HEK293 (cell line): Measurements from ENCODE around the gene GLIS1.
A peak's percentile ranks its signal among the peaks of the same experiment; 100 is the strongest.

Source experiments
- CTCF ChIA-PET: fragments of 350-600 bp; formaldehyde crosslinking; extraction: SDS; loops from one replicate; lab custom pipeline; 2021; ENCODE audit warnings: antibody characterized with exemption; lab: Yijun Ruan, JAX
- POLR2A ChIA-PET: fragments of 300-600 bp; formaldehyde crosslinking; extraction: SDS; loops from one replicate; lab custom pipeline; 2020; ENCODE audit warnings: antibody characterized with exemption, inconsistent platforms; lab: Yijun Ruan, JAX
- H3K27ac ChIP-seq: fragments of 200-500 bp; sonication (Bioruptor generic); 2 replicates; pipeline ENCODE4 v1.5.1; 2014; ENCODE audit warnings: low read depth, low read length, control low read depth, inconsistent platforms; ENCODE audit errors: extremely low read depth
- H3K36me3 ChIP-seq, 2 experiments: fragments of 200-500 bp in 1 of 2; sonication (Bioruptor generic) in 1 of 2; 1 replicate in 1 of 2; 2 replicates in 1 of 2; pipeline ENCODE4 v1.5.1; 2014 to 2017; ENCODE audit warnings: inconsistent platforms in 2 of 2, low read length in 2 of 2; ENCODE audit not compliant: control insufficient read depth in 2 of 2, insufficient read depth in 1 of 2
- H3K4me1 ChIP-seq: fragments of 200-500 bp; sonication (Bioruptor generic); 2 replicates; pipeline ENCODE4 v1.5.1; 2014; ENCODE audit warnings: mild to moderate bottlenecking, low read length, inconsistent platforms; ENCODE audit not compliant: control insufficient read depth, insufficient read depth
- H3K4me3 ChIP-seq: 2 replicates; pipeline ENCODE4 v1.5.1; 2011; ENCODE audit warnings: low read depth, mild to moderate bottlenecking, control low read depth, low read length, moderate library complexity
- H3K9me3 ChIP-seq: fragments of 200-500 bp; sonication (Bioruptor generic); 2 replicates; pipeline ENCODE4 v1.5.1; 2014; ENCODE audit warnings: low read depth, low read length, inconsistent platforms; ENCODE audit not compliant: control insufficient read depth, insufficient read depth
- FEZF1 ChIP-seq: fragments of 450-650 bp; formaldehyde crosslinking; IDR thresholded peaks from 2 replicates; pipeline ENCODE4 v1.5.1; 2016; ENCODE audit warnings: missing biosample characterization, missing genetic modification characterization
- GLI4 ChIP-seq: fragments of 450-650 bp; formaldehyde crosslinking; IDR thresholded peaks from 2 replicates; pipeline ENCODE4 v1.5.1; 2016; ENCODE audit warnings: missing biosample characterization, missing genetic modification characterization
- GLIS1 ChIP-seq: fragments of 450-650 bp; formaldehyde crosslinking; IDR thresholded peaks from 2 replicates; pipeline ENCODE4 v1.5.1; 2016; ENCODE audit warnings: missing biosample characterization, missing genetic modification characterization
- KLF10 ChIP-seq: fragments of 450-650 bp; IDR thresholded peaks from 2 replicates; pipeline ENCODE4 v1.5.1; 2018; ENCODE audit warnings: missing biosample characterization, mild to moderate bottlenecking, missing genetic modification characterization
- SP7 ChIP-seq: fragments of 450-650 bp; formaldehyde crosslinking; IDR thresholded peaks from 2 replicates; pipeline ENCODE4 v1.5.1; 2016; ENCODE audit warnings: missing biosample characterization, missing genetic modification characterization
- WT1 ChIP-seq: fragments of 450-650 bp; formaldehyde crosslinking; IDR thresholded peaks from 2 replicates; pipeline ENCODE4 v1.5.1; 2016; ENCODE audit warnings: missing biosample characterization, missing genetic modification characterization
- ZBTB7A ChIP-seq: fragments of 450-650 bp; formaldehyde crosslinking; IDR thresholded peaks from 2 replicates; pipeline ENCODE4 v1.5.1; 2016; ENCODE audit warnings: low read depth, missing biosample characterization, missing genetic modification characterization
- ZFHX2 ChIP-seq: fragments of 450-650 bp; formaldehyde crosslinking; conservative IDR thresholded peaks from 2 replicates; pipeline ENCODE4 v1.5.1; 2016; ENCODE audit warnings: missing biosample characterization, missing genetic modification characterization
- ZFP3 ChIP-seq: fragments of 450-650 bp; formaldehyde crosslinking; IDR thresholded peaks from 2 replicates; pipeline ENCODE4 v1.5.1; 2016; ENCODE audit warnings: low read depth, missing biosample characterization, missing genetic modification characterization
- ZNF174 ChIP-seq: fragments of 450-650 bp; formaldehyde crosslinking; IDR thresholded peaks from 2 replicates; pipeline ENCODE4 v1.5.0; 2017; ENCODE audit warnings: missing biosample characterization, mild to moderate bottlenecking, missing genetic modification characterization
- ZNF350 ChIP-seq: fragments of 450-650 bp; formaldehyde crosslinking; IDR thresholded peaks from 2 replicates; pipeline ENCODE4 v1.5.0; 2017; ENCODE audit warnings: missing biosample characterization, mild to moderate bottlenecking, missing genetic modification characterization
- ZNF426 ChIP-seq: fragments of 450-650 bp; formaldehyde crosslinking; IDR thresholded peaks from 2 replicates; pipeline ENCODE4 v1.5.1; 2017; ENCODE audit warnings: missing biosample characterization, missing genetic modification characterization, mild to moderate bottlenecking, inconsistent platforms, moderate library complexity
- ZNF530 ChIP-seq: fragments of 450-650 bp; formaldehyde crosslinking; IDR thresholded peaks from 2 replicates; pipeline ENCODE4 v1.5.1; 2016; ENCODE audit warnings: low read depth, missing biosample characterization, missing genetic modification characterization
- ZNF561 ChIP-seq: fragments of 450-650 bp; IDR thresholded peaks from 2 replicates; pipeline ENCODE4 v1.5.1; 2018; ENCODE audit warnings: missing biosample characterization, missing genetic modification characterization, borderline replicate concordance
- ZNF571 ChIP-seq: fragments of 450-650 bp; formaldehyde crosslinking; IDR thresholded peaks from 2 replicates; pipeline ENCODE4 v1.5.0; 2017; ENCODE audit warnings: missing biosample characterization, missing genetic modification characterization
- ZNF585B ChIP-seq: fragments of 450-650 bp; formaldehyde crosslinking; IDR thresholded peaks from 2 replicates; pipeline ENCODE4 v1.5.1; 2016; ENCODE audit warnings: missing biosample characterization, missing genetic modification characterization
- ZNF677 ChIP-seq: fragments of 450-650 bp; IDR thresholded peaks from 2 replicates; pipeline ENCODE4 v1.5.0; 2018; ENCODE audit warnings: missing biosample characterization, mild to moderate bottlenecking, missing genetic modification characterization, moderate library complexity
- ZNF76 ChIP-seq: fragments of 450-650 bp; formaldehyde crosslinking; IDR thresholded peaks from 2 replicates; pipeline ENCODE4; 2016; ENCODE audit warnings: low read depth, missing biosample characterization, missing genetic modification characterization, borderline replicate concordance
- ZNF768 ChIP-seq: fragments of 450-650 bp; formaldehyde crosslinking; IDR thresholded peaks from 2 replicates; pipeline ENCODE4 v1.5.1; 2018; ENCODE audit warnings: missing biosample characterization, mild to moderate bottlenecking, missing genetic modification characterization
- ZSCAN30 ChIP-seq: fragments of 450-650 bp; IDR thresholded peaks from 2 replicates; pipeline ENCODE4 v1.5.1; 2018; ENCODE audit warnings: missing biosample characterization, mild to moderate bottlenecking, missing genetic modification characterization, moderate library complexity
- ZXDB ChIP-seq: fragments of 450-650 bp; formaldehyde crosslinking; IDR thresholded peaks from 2 replicates; pipeline ENCODE4 v1.5.1; 2016; ENCODE audit warnings: missing biosample characterization, missing genetic modification characterization
- TF ChIP-seq, protein P1 (sequence below): fragments of 450-650 bp; formaldehyde crosslinking; IDR thresholded peaks from 2 replicates; pipeline ENCODE4 v1.5.1; 2016; ENCODE audit warnings: missing biosample characterization, missing genetic modification characterization, low read depth
- TF ChIP-seq, protein P2 (sequence below): fragments of 450-650 bp; formaldehyde crosslinking; IDR thresholded peaks from 2 replicates; pipeline ENCODE4 v1.5.1; 2016; ENCODE audit warnings: missing biosample characterization, missing genetic modification characterization

Gene GLIS1

DNA sequence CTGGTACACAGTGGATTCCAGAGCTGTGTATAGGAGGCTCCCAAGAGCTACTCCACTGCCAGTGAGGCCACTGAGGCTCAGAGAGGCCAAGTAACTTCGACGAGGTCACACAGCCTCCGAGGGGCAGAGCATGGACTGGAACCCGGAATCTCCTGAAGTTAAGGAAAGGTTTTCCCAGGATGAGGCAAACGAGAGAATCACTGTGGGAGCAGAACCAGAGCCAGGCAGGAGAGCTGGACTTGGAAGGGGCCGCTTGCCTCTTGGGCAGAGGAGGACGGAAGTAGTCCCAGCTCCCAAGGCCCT lies 52.0 kb downstream of the GLIS1 start:
- no peak overlapping the region for H3K4me3 ChIP-seq
- TF ChIP-seq ZBTB7A (no peak), GLIS1 (tag by site-specific recombination) (no peak), ZSCAN30 (tag by site-specific recombination) (no peak), ZNF426 (tag by site-specific recombination) (no peak), ZFHX2 (tag by site-specific recombination) (no peak), ZNF768 (peak; percentile 85; the same call in 1 of the 2 replicates)
- POLR2A ChIA-PET = no interaction called here
- no peaks in the 10 kb centered on the region for H3K9me3 ChIP-seq
- H3K36me3 ChIP-seq = no peaks in the 10 kb centered on the region
- no peak overlapping the region for H3K27ac ChIP-seq
- CTCF ChIA-PET = interaction anchor here (1.3 kb wide), 1 partner anchor 29 kb away, joined by 3 read pairs; no protein-coding TSS in a partner anchor
- H3K4me1 ChIP-seq = no peaks in the 10 kb centered on the region

DNA sequence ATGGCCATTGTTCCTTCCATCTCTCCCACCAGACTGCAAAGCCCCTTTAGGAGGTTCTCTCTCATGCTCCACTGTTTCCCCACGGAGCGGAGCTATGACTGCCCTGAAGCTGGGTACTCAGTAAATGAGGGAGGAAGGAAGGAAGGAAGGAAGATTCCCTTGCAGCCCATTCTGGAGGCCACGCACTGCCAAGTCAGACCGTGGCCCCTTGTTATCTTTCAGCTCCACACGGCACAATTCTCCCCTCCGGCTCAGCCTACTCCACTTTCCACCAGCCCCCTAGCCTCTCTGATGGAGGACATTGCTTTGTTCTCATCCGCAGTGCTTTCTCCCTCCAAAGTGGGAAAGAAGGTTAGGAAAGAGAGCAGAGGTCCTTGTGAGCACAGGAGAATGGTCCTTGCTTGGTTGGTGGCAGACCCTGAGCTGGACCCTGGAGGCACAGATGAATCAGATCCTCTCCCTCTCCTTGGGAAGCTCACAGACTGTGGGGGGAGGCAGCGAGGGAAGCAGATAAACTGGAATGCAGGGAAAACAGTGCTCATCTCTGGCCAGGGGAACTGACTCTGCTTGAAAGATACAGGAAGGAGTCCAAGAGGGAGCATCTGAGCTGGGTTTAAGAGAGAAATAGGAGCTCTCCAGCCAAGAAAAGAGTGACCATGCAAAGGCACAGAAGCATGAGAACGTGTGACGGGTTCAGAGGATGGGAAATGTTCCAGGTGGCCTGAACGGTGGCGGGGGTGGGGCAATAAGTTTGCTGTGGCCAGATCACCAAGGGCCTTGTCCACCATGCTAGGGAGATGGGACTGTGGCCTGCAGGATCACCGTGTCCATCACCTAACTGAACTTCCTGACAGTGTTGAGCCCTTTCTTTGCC lies 52.6 kb downstream of the GLIS1 start:
- TF ChIP-seq ZNF76 (tag by site-specific recombination) (no peak), ZNF585B (peak; percentile 13; the same call in 1 of the 2 replicates), ZNF174 (no peak), KLF10 (tag by site-specific recombination) (no peak), FEZF1 (no peak), ZNF677 (tag by site-specific recombination) (no peak), ZXDB (tag by site-specific recombination) (no peak), ZNF350 (no peak), WT1 (tag by site-specific recombination) (no peak), SP7 (tag by site-specific recombination) (no peak), ZNF561 (no peak), GLI4 (tag by site-specific recombination) (no peak), ZNF571 (no peak), ZNF530 (tag by site-specific recombination) (no peak), ZFP3 (tag by site-specific recombination) (peak; percentile 80)
- TF ChIP-seq, protein P1, sequence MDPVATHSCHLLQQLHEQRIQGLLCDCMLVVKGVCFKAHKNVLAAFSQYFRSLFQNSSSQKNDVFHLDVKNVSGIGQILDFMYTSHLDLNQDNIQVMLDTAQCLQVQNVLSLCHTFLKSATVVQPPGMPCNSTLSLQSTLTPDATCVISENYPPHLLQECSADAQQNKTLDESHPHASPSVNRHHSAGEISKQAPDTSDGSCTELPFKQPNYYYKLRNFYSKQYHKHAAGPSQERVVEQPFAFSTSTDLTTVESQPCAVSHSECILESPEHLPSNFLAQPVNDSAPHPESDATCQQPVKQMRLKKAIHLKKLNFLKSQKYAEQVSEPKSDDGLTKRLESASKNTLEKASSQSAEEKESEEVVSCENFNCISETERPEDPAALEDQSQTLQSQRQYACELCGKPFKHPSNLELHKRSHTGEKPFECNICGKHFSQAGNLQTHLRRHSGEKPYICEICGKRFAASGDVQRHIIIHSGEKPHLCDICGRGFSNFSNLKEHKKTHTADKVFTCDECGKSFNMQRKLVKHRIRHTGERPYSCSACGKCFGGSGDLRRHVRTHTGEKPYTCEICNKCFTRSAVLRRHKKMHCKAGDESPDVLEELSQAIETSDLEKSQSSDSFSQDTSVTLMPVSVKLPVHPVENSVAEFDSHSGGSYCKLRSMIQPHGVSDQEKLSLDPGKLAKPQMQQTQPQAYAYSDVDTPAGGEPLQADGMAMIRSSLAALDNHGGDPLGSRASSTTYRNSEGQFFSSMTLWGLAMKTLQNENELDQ (tag by site-specific recombination) = no peak
- TF ChIP-seq, protein P2, sequence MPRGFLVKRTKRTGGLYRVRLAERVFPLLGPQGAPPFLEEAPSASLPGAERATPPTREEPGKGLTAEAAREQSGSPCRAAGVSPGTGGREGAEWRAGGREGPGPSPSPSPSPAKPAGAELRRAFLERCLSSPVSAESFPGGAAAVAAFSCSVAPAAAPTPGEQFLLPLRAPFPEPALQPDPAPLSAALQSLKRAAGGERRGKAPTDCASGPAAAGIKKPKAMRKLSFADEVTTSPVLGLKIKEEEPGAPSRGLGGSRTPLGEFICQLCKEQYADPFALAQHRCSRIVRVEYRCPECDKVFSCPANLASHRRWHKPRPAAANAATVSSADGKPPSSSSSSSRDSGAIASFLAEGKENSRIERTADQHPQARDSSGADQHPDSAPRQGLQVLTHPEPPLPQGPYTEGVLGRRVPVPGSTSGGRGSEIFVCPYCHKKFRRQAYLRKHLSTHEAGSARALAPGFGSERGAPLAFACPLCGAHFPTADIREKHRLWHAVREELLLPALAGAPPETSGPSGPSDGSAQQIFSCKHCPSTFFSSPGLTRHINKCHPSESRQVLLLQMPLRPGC (tag by site-specific recombination) = no peak
- Histone ChIP-seq H3K9me3 (no peaks in the 10 kb centered on the region), H3K4me1 (no peaks in the 10 kb centered on the region), H3K4me3 (no peak overlapping the region), H3K27ac (no peak overlapping the region), H3K36me3 (no peaks in the 10 kb centered on the region)
- CTCF ChIA-PET = interaction anchor here (0.9 to 1.3 kb wide), 4 partner anchors 8 to 68 kb away, joined by 3 to 6 read pairs (median 4); no protein-coding TSS in a partner anchor
- POLR2A ChIA-PET = interaction anchor here (0.7 kb wide), 1 partner anchor 69 kb away, joined by 3 read pairs; no protein-coding TSS in a partner anchor
